HL-60 (cell line): Measurements from ENCODE around the gene CUL1.
A peak's percentile ranks its signal among the peaks of the same experiment; 100 is the strongest.

Experiments
- DNase-seq, 2 experiments: peaks; one replicate each; pipeline ENCODE4 v3.0.0-alpha.2; 2010 to 2020; ENCODE audit warnings: low read depth in 1 of 2, low spot score in 1 of 2
- H3K27ac ChIP-seq: fragments of 250-450 bp; sonication (Bioruptor Pico); replicated peaks from 2 replicates; pipeline ENCODE4 v1.5.1; 2020; ENCODE audit warnings: mild to moderate bottlenecking, moderate library complexity
- H3K27me3 ChIP-seq: fragments of 250-450 bp; sonication (Bioruptor Pico); 2 replicates; pipeline ENCODE4 v1.5.1; 2021; ENCODE audit warnings: mild to moderate bottlenecking, moderate library complexity; ENCODE audit not compliant: insufficient read depth, poor library complexity, severe bottlenecking
- H3K4me3 ChIP-seq: replicated peaks from 2 replicates; pipeline ENCODE4 v1.5.1; 2011; ENCODE audit warnings: mild to moderate bottlenecking, control low read depth, low read length; ENCODE audit not compliant: insufficient read depth
- GABPA ChIP-seq: IDR thresholded peaks from 2 replicates; pipeline ENCODE4 v1.6.1; 2012; ENCODE audit warnings: low read depth
- POLR2AphosphoS5 ChIP-seq: IDR thresholded peaks from 2 replicates; pipeline ENCODE4 v1.6.1; 2012; ENCODE audit warnings: low read depth
- SPI1 ChIP-seq: IDR thresholded peaks from 2 replicates; pipeline ENCODE4 v1.6.1; 2012; ENCODE audit warnings: low read depth, mild to moderate bottlenecking, borderline replicate concordance
- TF ChIP-seq, protein P1 (sequence below): IDR thresholded peaks from one replicate; pipeline ENCODE4 v1.5.1; 2011; ENCODE audit warnings: low read length, control low read depth, inconsistent platforms; ENCODE audit not compliant: insufficient read depth
- TF ChIP-seq, protein P2 (sequence below): IDR thresholded peaks from 2 replicates; pipeline ENCODE4 v1.6.1; 2012; ENCODE audit warnings: low read depth; ENCODE audit not compliant: insufficient replicate concordance

CUL1 gene

DNA sequence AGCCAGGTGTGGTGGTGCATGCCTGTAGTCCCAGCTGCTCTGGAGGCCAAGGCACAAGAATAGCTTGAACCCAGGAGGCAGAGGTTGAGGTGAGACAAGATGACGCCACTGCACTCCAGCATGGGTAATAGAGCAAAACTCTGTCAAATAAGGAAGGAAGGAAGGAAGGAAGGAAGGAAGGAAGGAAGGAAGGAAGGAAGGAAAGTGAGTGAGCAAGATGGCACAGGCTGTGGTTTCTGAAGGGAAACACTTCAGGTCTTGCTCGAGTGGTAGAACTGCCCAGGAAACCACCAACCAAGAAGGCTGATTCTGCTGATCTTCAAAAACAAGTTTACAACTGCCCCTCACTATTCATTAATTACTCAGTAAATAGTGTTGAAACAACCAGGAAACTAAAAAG, 140.2 kb downstream of the CUL1 start:
- peak in 1 of 2 experiments; percentile 12 for DNase-seq
- Histone ChIP-seq H3K4me3 (no peak overlapping the region), H3K27ac (0 out of 2 replicates have a peak overlapping the region, but pooled peaks have one; percentile 22), H3K27me3 (no peaks in the 10 kb centered on the region)
- TF ChIP-seq GABPA (no peak), SPI1 (no peak), POLR2AphosphoS5 (no peak)
- TF ChIP-seq, protein P1, sequence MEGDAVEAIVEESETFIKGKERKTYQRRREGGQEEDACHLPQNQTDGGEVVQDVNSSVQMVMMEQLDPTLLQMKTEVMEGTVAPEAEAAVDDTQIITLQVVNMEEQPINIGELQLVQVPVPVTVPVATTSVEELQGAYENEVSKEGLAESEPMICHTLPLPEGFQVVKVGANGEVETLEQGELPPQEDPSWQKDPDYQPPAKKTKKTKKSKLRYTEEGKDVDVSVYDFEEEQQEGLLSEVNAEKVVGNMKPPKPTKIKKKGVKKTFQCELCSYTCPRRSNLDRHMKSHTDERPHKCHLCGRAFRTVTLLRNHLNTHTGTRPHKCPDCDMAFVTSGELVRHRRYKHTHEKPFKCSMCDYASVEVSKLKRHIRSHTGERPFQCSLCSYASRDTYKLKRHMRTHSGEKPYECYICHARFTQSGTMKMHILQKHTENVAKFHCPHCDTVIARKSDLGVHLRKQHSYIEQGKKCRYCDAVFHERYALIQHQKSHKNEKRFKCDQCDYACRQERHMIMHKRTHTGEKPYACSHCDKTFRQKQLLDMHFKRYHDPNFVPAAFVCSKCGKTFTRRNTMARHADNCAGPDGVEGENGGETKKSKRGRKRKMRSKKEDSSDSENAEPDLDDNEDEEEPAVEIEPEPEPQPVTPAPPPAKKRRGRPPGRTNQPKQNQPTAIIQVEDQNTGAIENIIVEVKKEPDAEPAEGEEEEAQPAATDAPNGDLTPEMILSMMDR, result no peak
- TF ChIP-seq, protein P2, sequence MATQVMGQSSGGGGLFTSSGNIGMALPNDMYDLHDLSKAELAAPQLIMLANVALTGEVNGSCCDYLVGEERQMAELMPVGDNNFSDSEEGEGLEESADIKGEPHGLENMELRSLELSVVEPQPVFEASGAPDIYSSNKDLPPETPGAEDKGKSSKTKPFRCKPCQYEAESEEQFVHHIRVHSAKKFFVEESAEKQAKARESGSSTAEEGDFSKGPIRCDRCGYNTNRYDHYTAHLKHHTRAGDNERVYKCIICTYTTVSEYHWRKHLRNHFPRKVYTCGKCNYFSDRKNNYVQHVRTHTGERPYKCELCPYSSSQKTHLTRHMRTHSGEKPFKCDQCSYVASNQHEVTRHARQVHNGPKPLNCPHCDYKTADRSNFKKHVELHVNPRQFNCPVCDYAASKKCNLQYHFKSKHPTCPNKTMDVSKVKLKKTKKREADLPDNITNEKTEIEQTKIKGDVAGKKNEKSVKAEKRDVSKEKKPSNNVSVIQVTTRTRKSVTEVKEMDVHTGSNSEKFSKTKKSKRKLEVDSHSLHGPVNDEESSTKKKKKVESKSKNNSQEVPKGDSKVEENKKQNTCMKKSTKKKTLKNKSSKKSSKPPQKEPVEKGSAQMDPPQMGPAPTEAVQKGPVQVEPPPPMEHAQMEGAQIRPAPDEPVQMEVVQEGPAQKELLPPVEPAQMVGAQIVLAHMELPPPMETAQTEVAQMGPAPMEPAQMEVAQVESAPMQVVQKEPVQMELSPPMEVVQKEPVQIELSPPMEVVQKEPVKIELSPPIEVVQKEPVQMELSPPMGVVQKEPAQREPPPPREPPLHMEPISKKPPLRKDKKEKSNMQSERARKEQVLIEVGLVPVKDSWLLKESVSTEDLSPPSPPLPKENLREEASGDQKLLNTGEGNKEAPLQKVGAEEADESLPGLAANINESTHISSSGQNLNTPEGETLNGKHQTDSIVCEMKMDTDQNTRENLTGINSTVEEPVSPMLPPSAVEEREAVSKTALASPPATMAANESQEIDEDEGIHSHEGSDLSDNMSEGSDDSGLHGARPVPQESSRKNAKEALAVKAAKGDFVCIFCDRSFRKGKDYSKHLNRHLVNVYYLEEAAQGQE, result no peak

DNA sequence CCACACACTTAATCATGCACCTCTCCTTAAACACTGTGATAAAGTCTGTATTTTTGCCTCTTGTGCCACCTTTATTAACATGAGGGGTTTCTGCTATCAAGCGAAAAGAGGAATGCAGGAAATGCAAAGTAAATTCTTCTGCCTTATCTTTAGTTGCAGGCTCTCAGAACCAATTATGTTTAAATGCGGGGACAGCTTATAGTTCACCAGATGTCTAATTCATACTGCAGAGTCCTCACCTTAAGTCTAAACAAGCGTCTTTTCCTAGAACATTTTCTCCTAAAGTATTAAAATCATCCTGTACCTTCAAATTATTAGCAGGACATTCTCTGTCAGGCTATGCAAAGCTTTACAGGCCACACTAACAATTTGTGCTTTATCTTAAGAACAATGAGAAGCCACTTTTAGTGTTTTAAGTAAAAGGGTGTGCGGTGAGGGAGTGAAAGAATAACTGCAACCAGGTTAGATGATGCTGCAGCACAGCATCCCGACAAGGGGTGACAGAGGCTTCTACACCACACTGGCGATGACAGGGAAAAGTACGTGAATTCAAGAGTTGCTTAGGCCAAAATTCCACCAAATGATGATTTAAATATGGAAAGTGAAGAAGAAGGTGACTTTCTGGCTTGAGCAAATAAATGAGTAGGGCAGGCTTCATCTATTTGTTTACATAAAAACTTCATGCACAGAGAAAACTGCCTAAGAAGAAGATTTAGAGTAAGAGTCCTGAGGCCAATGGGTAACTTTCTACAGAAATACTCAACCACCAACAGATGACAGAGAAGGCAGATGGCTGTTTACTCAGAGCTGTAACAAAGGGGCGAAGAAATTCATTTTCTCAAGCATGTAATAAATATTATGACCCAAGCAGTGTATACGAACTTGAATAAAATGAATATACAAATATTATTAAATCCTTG, 149.4 kb downstream of the CUL1 start:
- DNase-seq, result no peak
- H3K27ac ChIP-seq, result no peak overlapping the region
- TF ChIP-seq, protein P2, result no peak
- TF ChIP-seq, protein P1, result no peak
- TF ChIP-seq GABPA (no peak), SPI1 (no peak), POLR2AphosphoS5 (no peak)
- no peak overlapping the region for H3K4me3 ChIP-seq
- H3K27me3 ChIP-seq, result no peaks in the 10 kb centered on the region

DNA sequence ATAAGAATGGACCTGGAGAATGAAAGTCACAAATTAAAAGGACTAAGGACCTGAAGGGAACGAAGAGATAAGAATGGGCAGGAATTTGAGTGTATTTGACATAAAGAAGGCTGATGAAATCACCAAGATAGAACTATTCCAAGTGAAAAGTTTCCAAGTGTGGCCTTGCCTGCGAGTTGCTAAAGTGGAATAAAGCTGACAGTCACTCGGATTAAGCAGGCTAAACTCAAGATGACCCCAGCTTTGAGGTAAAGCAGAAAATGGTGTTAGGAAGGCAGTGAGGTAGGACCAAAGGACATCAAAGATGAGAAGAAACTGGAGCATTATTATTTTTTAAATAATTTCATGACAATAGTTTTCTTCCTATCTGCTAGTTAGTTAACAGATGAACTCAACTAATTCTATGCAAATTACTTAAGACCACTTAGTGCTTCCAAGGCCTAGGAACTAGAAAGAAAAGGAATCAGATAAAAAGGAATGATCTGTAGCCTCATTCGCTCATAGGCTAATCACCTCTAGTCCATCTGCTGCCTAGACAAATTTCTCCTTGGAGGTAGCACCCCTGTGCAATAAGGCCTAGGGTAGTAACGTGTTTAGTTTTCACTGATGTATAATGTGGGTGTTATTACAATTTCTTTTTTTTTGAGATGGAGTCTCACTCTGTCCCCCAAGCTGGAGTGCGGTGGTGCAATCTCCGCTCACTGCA, 150.8 kb downstream of the CUL1 start:
- TF ChIP-seq, protein P2, result no peak
- TF ChIP-seq SPI1 (no peak), POLR2AphosphoS5 (no peak), GABPA (no peak)
- TF ChIP-seq, protein P1, result no peak
- DNase-seq, result no peak
- Histone ChIP-seq H3K27me3 (no peaks in the 10 kb centered on the region), H3K27ac (no peak overlapping the region), H3K4me3 (no peak overlapping the region)
